Measurements from ENCODE around the gene KRT79.

DNA sequence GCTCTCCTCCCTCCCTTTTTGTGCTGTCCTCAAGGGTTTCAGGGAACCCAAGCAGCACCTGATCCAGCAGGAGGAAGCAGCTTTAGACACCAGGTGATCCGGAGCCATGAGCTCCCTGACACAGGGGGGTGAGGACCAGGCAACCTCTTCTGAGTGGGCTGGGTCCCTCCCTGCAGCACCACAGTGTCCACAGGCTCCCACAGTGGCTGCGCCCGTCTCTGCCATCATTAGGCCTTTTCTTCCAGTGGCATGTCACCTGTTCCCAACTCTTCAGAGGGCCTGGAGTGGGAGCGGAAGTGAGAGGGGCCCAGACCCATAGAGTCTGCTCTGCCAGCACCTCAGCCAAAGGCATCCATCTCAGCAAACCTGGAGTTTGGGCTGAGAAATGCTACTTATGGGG lies 56.5 kb downstream of the KRT79 start:
- no peak for TF ChIP-seq POLR2AphosphoS5 (IDR thresholded peaks at IDR 0.05; ENCODE audit: low read depth, low read length)
- TF ChIP-seq, protein P1, sequence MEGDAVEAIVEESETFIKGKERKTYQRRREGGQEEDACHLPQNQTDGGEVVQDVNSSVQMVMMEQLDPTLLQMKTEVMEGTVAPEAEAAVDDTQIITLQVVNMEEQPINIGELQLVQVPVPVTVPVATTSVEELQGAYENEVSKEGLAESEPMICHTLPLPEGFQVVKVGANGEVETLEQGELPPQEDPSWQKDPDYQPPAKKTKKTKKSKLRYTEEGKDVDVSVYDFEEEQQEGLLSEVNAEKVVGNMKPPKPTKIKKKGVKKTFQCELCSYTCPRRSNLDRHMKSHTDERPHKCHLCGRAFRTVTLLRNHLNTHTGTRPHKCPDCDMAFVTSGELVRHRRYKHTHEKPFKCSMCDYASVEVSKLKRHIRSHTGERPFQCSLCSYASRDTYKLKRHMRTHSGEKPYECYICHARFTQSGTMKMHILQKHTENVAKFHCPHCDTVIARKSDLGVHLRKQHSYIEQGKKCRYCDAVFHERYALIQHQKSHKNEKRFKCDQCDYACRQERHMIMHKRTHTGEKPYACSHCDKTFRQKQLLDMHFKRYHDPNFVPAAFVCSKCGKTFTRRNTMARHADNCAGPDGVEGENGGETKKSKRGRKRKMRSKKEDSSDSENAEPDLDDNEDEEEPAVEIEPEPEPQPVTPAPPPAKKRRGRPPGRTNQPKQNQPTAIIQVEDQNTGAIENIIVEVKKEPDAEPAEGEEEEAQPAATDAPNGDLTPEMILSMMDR (IDR thresholded peaks at IDR 0.05): no peak
- TF ChIP-seq GABPA (IDR thresholded peaks at IDR 0.05; ENCODE audit: low read depth): no peak
- no peak for TF ChIP-seq TCF12 (IDR thresholded peaks at IDR 0.05)
- no peak for TF ChIP-seq JUND (IDR thresholded peaks at IDR 0.05)
- TF ChIP-seq EZH2phosphoT487 (IDR thresholded peaks at IDR 0.05; ENCODE audit: borderline replicate concordance, low read depth): no peak
- TF ChIP-seq TAF1 (IDR thresholded peaks at IDR 0.05; ENCODE audit: borderline replicate concordance, low read depth, low read length): no peak
- no peak for TF ChIP-seq FOSL2 (IDR thresholded peaks at IDR 0.05; ENCODE audit: borderline replicate concordance, low read depth)
- TF ChIP-seq, protein P2, sequence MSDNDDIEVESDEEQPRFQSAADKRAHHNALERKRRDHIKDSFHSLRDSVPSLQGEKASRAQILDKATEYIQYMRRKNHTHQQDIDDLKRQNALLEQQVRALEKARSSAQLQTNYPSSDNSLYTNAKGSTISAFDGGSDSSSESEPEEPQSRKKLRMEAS (IDR thresholded peaks at IDR 0.05; ENCODE audit: low read depth): no peak
- TF ChIP-seq, protein P3, sequence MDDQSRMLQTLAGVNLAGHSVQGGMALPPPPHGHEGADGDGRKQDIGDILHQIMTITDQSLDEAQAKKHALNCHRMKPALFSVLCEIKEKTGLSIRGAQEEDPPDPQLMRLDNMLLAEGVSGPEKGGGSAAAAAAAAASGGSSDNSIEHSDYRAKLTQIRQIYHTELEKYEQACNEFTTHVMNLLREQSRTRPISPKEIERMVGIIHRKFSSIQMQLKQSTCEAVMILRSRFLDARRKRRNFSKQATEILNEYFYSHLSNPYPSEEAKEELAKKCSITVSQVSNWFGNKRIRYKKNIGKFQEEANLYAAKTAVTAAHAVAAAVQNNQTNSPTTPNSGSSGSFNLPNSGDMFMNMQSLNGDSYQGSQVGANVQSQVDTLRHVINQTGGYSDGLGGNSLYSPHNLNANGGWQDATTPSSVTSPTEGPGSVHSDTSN (IDR thresholded peaks at IDR 0.05): no peak
- TF ChIP-seq RAD21 (IDR thresholded peaks at IDR 0.05; ENCODE audit: low read length): no peak
- no peak for TF ChIP-seq SMC3 (IDR thresholded peaks at IDR 0.05; ENCODE audit: low read depth, low read length)

All from SK-N-SH (cell line).